GM12878 (cell line): ENCODE results near the gene ANTXR2. TPM values are rescaled to one million over a fixed set of nuclear protein-coding genes. Genes with fewer than 3 reads are reported as not detected.

Experiments
- ATAC-seq: fragments of 200-7000 bp; cut with Tn5 transposase; 3 replicates; pipeline ENCODE4 v1.9.1; 2020; ENCODE audit warnings: mild to moderate bottlenecking, moderate library complexity
- BruUV-seq: library from RNA; stranded (reverse); fragments of 400-500 nt; replicated peaks from 2 replicates; lab custom pipeline; 2021; lab: Mats Ljungman, UMichigan
- CTCF ChIA-PET: fragments of 300-600 bp; sonication (Branson Sonifier 250); formaldehyde crosslinking; extraction: SDS; loops from one replicate; lab custom pipeline; 2021; ENCODE audit warnings: inconsistent platforms; lab: Yijun Ruan, JAX
- POLR2A ChIA-PET: fragments of 350-600 bp; formaldehyde crosslinking; extraction: SDS; loops from one replicate; lab custom pipeline; 2021; ENCODE audit warnings: inconsistent platforms; lab: Charles Lee
- RAD21 ChIA-PET: fragments of 300-600 bp; sonication (Branson Sonifier 250); formaldehyde crosslinking; loops from one replicate; lab custom pipeline; 2023; ENCODE audit warnings: antibody characterized with exemption; ENCODE audit not compliant: unreplicated experiment; lab: Charles Lee
- SMC1A ChIA-PET: fragments of 300-600 bp; sonication (Branson Sonifier 250); formaldehyde crosslinking; loops from one replicate; lab custom pipeline; 2023; ENCODE audit not compliant: unreplicated experiment, uncharacterized antibody; lab: Charles Lee
- DNase-seq: peaks from one replicate; pipeline ENCODE4 v3.0.0-alpha.2; 2011; ENCODE audit warnings: low read depth, low spot score
- FAIRE-seq: peaks from 3 replicates; lab custom pipeline; 2011; peaks lifted over from hg19 to GRCh38; lab: Jason Lieb, UNC
- H2AFZ ChIP-seq: 2 replicates; pipeline ENCODE4 v1.6.0; 2011; ENCODE audit warnings: low read depth, low read length, control low read depth; ENCODE audit not compliant: control insufficient read depth
- H3K27ac ChIP-seq: 2 replicates; pipeline ENCODE4 v1.5.1; 2011; ENCODE audit warnings: control low read depth; ENCODE audit not compliant: control insufficient read depth, insufficient read depth
- H3K27me3 ChIP-seq, 2 experiments: replicated peaks in 1 of 2; 2 replicates each; pipeline versions ENCODE4 v1.6.0 to v1.6.1; 2011; ENCODE audit warnings: low read length in 1 of 2; ENCODE audit not compliant: control insufficient read depth in 2 of 2, insufficient read depth in 2 of 2
- H3K36me3 ChIP-seq, 2 experiments: 2 replicates each; pipeline ENCODE4 v1.5.1; 2011; ENCODE audit warnings: low read length in 1 of 2; ENCODE audit not compliant: control insufficient read depth in 2 of 2, insufficient read depth in 2 of 2
- H3K4me1 ChIP-seq: 2 replicates; pipeline ENCODE4 v1.6.1; 2011; ENCODE audit warnings: mild to moderate bottlenecking, low read length, moderate library complexity, mixed read lengths; ENCODE audit not compliant: control insufficient read depth, insufficient read depth
- H3K4me2 ChIP-seq: 2 replicates; pipeline ENCODE4 v1.6.0; 2011; ENCODE audit warnings: control low read depth; ENCODE audit not compliant: control insufficient read depth, insufficient read depth
- H3K4me3 ChIP-seq: fragments of 200-600 bp; sonication (generic); 2 replicates; pipeline ENCODE4 v1.5.1; 2016
- H3K79me2 ChIP-seq: 2 replicates; pipeline ENCODE4 v1.6.0; 2011; ENCODE audit warnings: low read length; ENCODE audit not compliant: control insufficient read depth, insufficient read depth
- H3K9ac ChIP-seq: 2 replicates; pipeline ENCODE4 v1.8.0; 2011; ENCODE audit warnings: low read length, control low read depth, mixed read lengths; ENCODE audit not compliant: control insufficient read depth, insufficient read depth
- H3K9me3 ChIP-seq: replicated peaks from 3 replicates; pipeline ENCODE4 v1.5.1; 2011; ENCODE audit warnings: mild to moderate bottlenecking, low read length; ENCODE audit not compliant: control insufficient read depth, insufficient read depth
- H4K20me1 ChIP-seq: 2 replicates; pipeline ENCODE4 v1.6.0; 2011; ENCODE audit not compliant: control insufficient read depth, insufficient read depth
- BMI1 ChIP-seq: fragments of 450-650 bp; IDR thresholded peaks from 2 replicates; pipeline ENCODE4 v1.6.1; 2016; ENCODE audit warnings: mild to moderate bottlenecking, moderate library complexity, borderline replicate concordance
- CBFB ChIP-seq: IDR thresholded peaks from 2 replicates; pipeline ENCODE4 v1.6.1; 2016; ENCODE audit warnings: antibody characterized with exemption, low read depth
- CHD2 ChIP-seq: IDR thresholded peaks from 2 replicates; pipeline ENCODE4 v1.6.1; 2011; ENCODE audit warnings: low read depth, low read length, improper control_type of control experiment, borderline replicate concordance
- CHD4 ChIP-seq: fragments of 200-600 bp; sonication (generic); IDR thresholded peaks from 2 replicates; pipeline ENCODE4 v1.6.1; 2016; ENCODE audit warnings: mild to moderate bottlenecking
- EED ChIP-seq: sonication (generic); IDR thresholded peaks from 2 replicates; pipeline ENCODE4 v1.6.1; 2016; ENCODE audit warnings: antibody characterized with exemption, low read depth
- FOS ChIP-seq: IDR thresholded peaks from 3 replicates; pipeline ENCODE4 v1.6.1; 2011; ENCODE audit warnings: borderline replicate concordance; ENCODE audit not compliant: insufficient read length; ENCODE audit errors: extremely low read depth
- FOXM1 ChIP-seq: IDR thresholded peaks from 2 replicates; pipeline ENCODE4 v1.6.1; 2012; ENCODE audit warnings: low read depth, mild to moderate bottlenecking, inconsistent platforms, low read length, moderate library complexity
- GABPA ChIP-seq: IDR thresholded peaks from 2 replicates; pipeline ENCODE4 v1.6.1; 2014; ENCODE audit warnings: antibody characterized with exemption, low read depth, mild to moderate bottlenecking, inconsistent platforms
- NR2C2 ChIP-seq: IDR thresholded peaks from 2 replicates; pipeline ENCODE4 v1.6.1; 2011; ENCODE audit warnings: borderline replicate concordance, low read depth; ENCODE audit not compliant: control insufficient read depth, insufficient read length
- POLR2AphosphoS5 ChIP-seq: IDR thresholded peaks from 2 replicates; pipeline ENCODE4 v1.6.1; 2011; ENCODE audit warnings: mild to moderate bottlenecking, low read length, inconsistent platforms
- RB1 ChIP-seq: fragments of 450-650 bp; formaldehyde crosslinking; IDR thresholded peaks from 2 replicates; pipeline ENCODE4 v1.6.1; 2017; ENCODE audit warnings: mild to moderate bottlenecking, borderline replicate concordance
- REST ChIP-seq: IDR thresholded peaks from 2 replicates; pipeline ENCODE4 v1.6.1; 2012; ENCODE audit warnings: mild to moderate bottlenecking, low read depth, low read length
- RUNX3 ChIP-seq: IDR thresholded peaks from 2 replicates; pipeline ENCODE4 v1.6.1; 2012; ENCODE audit warnings: low read length, inconsistent platforms
- SMAD1 ChIP-seq: fragments of 450-650 bp; IDR thresholded peaks from 2 replicates; pipeline ENCODE4 v1.6.1; 2018; ENCODE audit warnings: mild to moderate bottlenecking, low read depth; ENCODE audit not compliant: partially characterized antibody
- SRF ChIP-seq, 2 experiments: IDR thresholded peaks; 2 replicates each; pipeline ENCODE4 v1.6.1; 2011; ENCODE audit warnings: low read depth in 2 of 2, low read length in 2 of 2, mild to moderate bottlenecking in 1 of 2, moderate library complexity in 1 of 2
- TARDBP ChIP-seq: IDR thresholded peaks from 2 replicates; pipeline ENCODE4 v1.6.1; 2016; ENCODE audit warnings: borderline replicate concordance
- ZBTB40 ChIP-seq: fragments of 450-650 bp; IDR thresholded peaks from 2 replicates; pipeline ENCODE4 v1.6.1; 2016; ENCODE audit warnings: mild to moderate bottlenecking, moderate library complexity, borderline replicate concordance
- ZNF217 ChIP-seq: fragments of 450-650 bp; IDR thresholded peaks from 2 replicates; pipeline ENCODE4 v1.6.1; 2017; ENCODE audit warnings: antibody characterized with exemption, mild to moderate bottlenecking
- WGBS: methylation state at CpG from one replicate; pipeline ENCODE4 v1.1.6; 2016; ENCODE audit warnings: low lambda C conversion rate; ENCODE audit not compliant: insufficient replicate concordance, insufficient coverage; ENCODE audit errors: missing lambda C conversion rate; 5-methylcytosine and 5-hydroxymethylcytosine counted together
- in situ Hi-C: fragments of 300-500 bp; cut with MboI; formaldehyde crosslinking; loops from 9 replicates; pipeline ENCODE4 v1.14.3; 2018; ENCODE audit warnings: mixed read lengths
- intact Hi-C: fragments of 100-400 bp; cut with micrococcal nuclease; formaldehyde crosslinking; loops from one replicate; pipeline ENCODE4 v1.14.2; 2022; ENCODE audit not compliant: unreplicated experiment
- polyA plus RNA-seq, 11 experiments: library from polyadenylated mRNA; depleted of rRNA in 4 of 11; unstranded in 6 of 11; stranded (reverse) in 5 of 11; fragments of >200 nt; fragmentation: Nextera tagmentation in 4 of 11; fragmentation: Illumina TruSeq in 1 of 11; extraction: Ambion mirVana in 4 of 11; extraction: Trizol in 1 of 11; gene quantifications; 1 replicate in 1 of 11; 2 replicates in 10 of 11; pipeline versions ENCODE4 v1.2.1 to v1.2.3, GENCODE V29; 2011 to 2016; ENCODE audit warnings: inconsistent platforms in 2 of 11, missing spikeins in 2 of 11, low read depth in 1 of 11
- total RNA-seq, 4 experiments: library from RNA; depleted of rRNA in 3 of 4; stranded (reverse); fragments of >200 nt in 3 of 4; fragmentation: Illumina TruSeq in 1 of 4; extraction: Trizol in 1 of 4; gene quantifications; 2 replicates each; pipeline versions ENCODE4 v1.2.1 to v1.2.3, GENCODE V29; 2013 to 2021

Gene ANTXR2
- total and polyA plus RNA-seq, 10 of the 15 experiments (the other 5 are each of a cell fraction or from before 2014, with no cell fraction given): 1.4 to 8.9 (median 5.7) TPM

GRCh38 chr4:80101792-80102116 is 28.7 kb upstream of the ANTXR2 start (continued):
- TF ChIP-seq SMAD1 (no peak), TARDBP (no peak), RB1 (no peak), FOS (no peak), EED (no peak), REST (no peak), ZNF217 (no peak)

- Histone ChIP-seq H3K9ac (no peak overlapping the region), H3K27ac (no peak overlapping the region), H3K27me3 (no peaks in the 10 kb centered on the region), H3K4me2 (no peak overlapping the region), H3K36me3 (no peaks in the 10 kb centered on the region), H2AFZ (no peak overlapping the region), H3K4me1 (no peaks in the 10 kb centered on the region), H4K20me1 (no peaks in the 10 kb centered on the region), H3K79me2 (no peaks in the 10 kb centered on the region), H3K4me3 (no peak overlapping the region), H3K9me3 (no peaks in the 10 kb centered on the region)
- FAIRE-seq: no peak
- POLR2A ChIA-PET: no interaction called here
- WGBS: 75% methylated on average over 5 of the region's 5 CpGs
- CTCF ChIA-PET: no interaction called here
- no TSS peak for BruUV-seq
- intact Hi-C loops (no loop called here), in situ Hi-C loops (no loop called here)
- ATAC-seq: no peak
- SMC1A ChIA-PET: no interaction called here
- DNase-seq: no peak
- RAD21 ChIA-PET: no interaction called here
- TF ChIP-seq CBFB (no peak), FOXM1 (no peak), NR2C2 (no peak), BMI1 (no peak), CHD4 (no peak), POLR2AphosphoS5 (no peak), ZBTB40 (no peak), CHD2 (no peak), RUNX3 (no peak), SRF (IDR thresholded peaks at IDR 0.05; ENCODE audit: low read depth in 2 of 2, low read length in 2 of 2) (no peak), ZNF217 (no peak), GABPA (no peak)
Observed at GRCh38 chr4:80101071-80101791, 28.2 kb upstream of the ANTXR2 start.
